Peyer's patch (tissue), 4 donors: ENCODE data around the gene CCDC57. TPM values are rescaled to one million over a fixed set of nuclear protein-coding genes. Genes with fewer than 3 reads are reported as not detected.

Source experiments
- DNase-seq, 3 donors: peaks; one replicate each; pipeline ENCODE4 v3.0.0-alpha.2; 2017 to 2019
- H3K27ac ChIP-seq, 4 donors: fragments of 200-600 bp; sonication (generic); one replicate each; pipeline ENCODE4 v1.5.1; 2016 to 2019
- H3K27me3 ChIP-seq, 2 donors: fragments of 200-600 bp; sonication (generic); one replicate each; pipeline ENCODE4 v1.5.1; 2019
- H3K36me3 ChIP-seq, 3 donors: fragments of 200-600 bp; sonication (generic); one replicate each; pipeline ENCODE4 v1.5.1; 2016 to 2019
- H3K4me1 ChIP-seq, 4 donors: fragments of 200-600 bp; sonication (generic); one replicate each; pipeline ENCODE4 v1.5.1; 2016 to 2019
- H3K4me3 ChIP-seq, 4 donors: fragments of 200-600 bp; sonication (generic); 1 replicate in 3 of 4; 2 replicates in 1 of 4; pipeline ENCODE4 v1.5.1; 2016 to 2019; ENCODE audit warnings: mild to moderate bottlenecking in 1 of 4
- H3K9me3 ChIP-seq, 4 donors: fragments of 200-600 bp; sonication (generic); one replicate each; pipeline ENCODE4 v1.5.1; 2016 to 2019; ENCODE audit warnings: mild to moderate bottlenecking in 1 of 4
- POLR2A ChIP-seq, 2 donors: fragments of 450-650 bp; IDR thresholded peaks; one replicate each; pipeline ENCODE4 v1.5.1; 2017; ENCODE audit warnings: antibody characterized with exemption in 2 of 2, mild to moderate bottlenecking in 2 of 2, moderate library complexity in 2 of 2
- total RNA-seq, 4 donors: library from RNA; depleted of rRNA; stranded (reverse); fragments of >200 nt; gene quantifications; one replicate each; pipeline ENCODE4 v1.1.0, GENCODE V29; 2016
- TF ChIP-seq, protein P1 (sequence below), 6 experiments: fragments of 450-650 bp in 4 of 6; fragments of 200-600 bp in 2 of 6; sonication (generic) in 1 of 6; IDR thresholded peaks; one replicate each; pipeline ENCODE4 v1.5.1; 2017 to 2019; ENCODE audit warnings: antibody characterized with exemption in 6 of 6, mild to moderate bottlenecking in 3 of 6, moderate library complexity in 1 of 6

The CCDC57 gene
- total RNA-seq, 4 donors from 2014 or later = 28.2 to 144 (median 79.8) TPM

DNA sequence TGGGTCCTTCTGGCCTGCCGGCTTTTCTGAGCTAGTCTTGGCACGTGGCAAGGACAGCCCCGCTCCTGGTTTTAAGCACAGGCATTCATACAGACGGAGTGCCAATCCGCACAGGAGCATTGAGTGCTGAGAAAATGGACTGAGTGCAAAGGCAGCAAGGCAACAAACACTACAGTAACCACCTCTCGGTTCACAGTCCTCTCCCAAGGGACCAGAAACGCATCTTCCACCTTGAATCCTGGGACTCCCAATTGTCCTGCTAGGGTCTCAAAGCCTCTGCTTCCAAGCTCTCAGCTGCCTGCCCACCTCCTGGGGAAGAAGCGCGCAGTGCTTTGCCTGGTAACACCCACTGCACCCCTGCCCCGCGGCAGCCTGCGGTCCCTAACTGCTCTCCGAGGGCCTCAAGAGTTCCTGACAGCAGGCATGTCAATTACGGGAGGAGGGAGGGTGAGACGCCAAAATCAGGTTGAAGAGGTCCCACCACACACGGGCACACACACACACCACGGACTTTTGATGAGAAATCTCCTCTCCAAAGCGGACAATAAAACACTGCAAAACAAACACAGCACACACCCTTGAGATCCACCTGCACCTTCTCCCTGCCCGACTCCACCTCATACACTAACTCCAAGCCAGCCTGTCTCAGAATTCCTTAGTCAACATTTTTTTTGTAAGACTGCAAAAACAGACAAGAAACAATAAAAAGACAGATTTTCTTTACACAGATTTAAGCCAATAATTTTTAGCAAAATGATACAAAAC lies 31.2 kb upstream of the CCDC57 start:
- TF ChIP-seq, protein P1, sequence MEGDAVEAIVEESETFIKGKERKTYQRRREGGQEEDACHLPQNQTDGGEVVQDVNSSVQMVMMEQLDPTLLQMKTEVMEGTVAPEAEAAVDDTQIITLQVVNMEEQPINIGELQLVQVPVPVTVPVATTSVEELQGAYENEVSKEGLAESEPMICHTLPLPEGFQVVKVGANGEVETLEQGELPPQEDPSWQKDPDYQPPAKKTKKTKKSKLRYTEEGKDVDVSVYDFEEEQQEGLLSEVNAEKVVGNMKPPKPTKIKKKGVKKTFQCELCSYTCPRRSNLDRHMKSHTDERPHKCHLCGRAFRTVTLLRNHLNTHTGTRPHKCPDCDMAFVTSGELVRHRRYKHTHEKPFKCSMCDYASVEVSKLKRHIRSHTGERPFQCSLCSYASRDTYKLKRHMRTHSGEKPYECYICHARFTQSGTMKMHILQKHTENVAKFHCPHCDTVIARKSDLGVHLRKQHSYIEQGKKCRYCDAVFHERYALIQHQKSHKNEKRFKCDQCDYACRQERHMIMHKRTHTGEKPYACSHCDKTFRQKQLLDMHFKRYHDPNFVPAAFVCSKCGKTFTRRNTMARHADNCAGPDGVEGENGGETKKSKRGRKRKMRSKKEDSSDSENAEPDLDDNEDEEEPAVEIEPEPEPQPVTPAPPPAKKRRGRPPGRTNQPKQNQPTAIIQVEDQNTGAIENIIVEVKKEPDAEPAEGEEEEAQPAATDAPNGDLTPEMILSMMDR (IDR thresholded peaks at IDR 0.05) = no peak
- no peak for TF ChIP-seq POLR2A (IDR thresholded peaks at IDR 0.05)
- H3K27ac ChIP-seq = peak overlapping the region in 1 of 4 donors; percentile 74
- H3K4me1 ChIP-seq = peaks cover 3 to 87% (median 21%) of the 10 kb centered on the region in 4 donors
- H3K4me3 ChIP-seq = no peak overlapping the region
- H3K9me3 ChIP-seq = no peaks in the 10 kb centered on the region
- no peak for DNase-seq
- H3K27me3 ChIP-seq = no peaks in the 10 kb centered on the region
- H3K36me3 ChIP-seq = peaks cover 0 to 77% (median 0%) of the 10 kb centered on the region in 3 donors

DNA sequence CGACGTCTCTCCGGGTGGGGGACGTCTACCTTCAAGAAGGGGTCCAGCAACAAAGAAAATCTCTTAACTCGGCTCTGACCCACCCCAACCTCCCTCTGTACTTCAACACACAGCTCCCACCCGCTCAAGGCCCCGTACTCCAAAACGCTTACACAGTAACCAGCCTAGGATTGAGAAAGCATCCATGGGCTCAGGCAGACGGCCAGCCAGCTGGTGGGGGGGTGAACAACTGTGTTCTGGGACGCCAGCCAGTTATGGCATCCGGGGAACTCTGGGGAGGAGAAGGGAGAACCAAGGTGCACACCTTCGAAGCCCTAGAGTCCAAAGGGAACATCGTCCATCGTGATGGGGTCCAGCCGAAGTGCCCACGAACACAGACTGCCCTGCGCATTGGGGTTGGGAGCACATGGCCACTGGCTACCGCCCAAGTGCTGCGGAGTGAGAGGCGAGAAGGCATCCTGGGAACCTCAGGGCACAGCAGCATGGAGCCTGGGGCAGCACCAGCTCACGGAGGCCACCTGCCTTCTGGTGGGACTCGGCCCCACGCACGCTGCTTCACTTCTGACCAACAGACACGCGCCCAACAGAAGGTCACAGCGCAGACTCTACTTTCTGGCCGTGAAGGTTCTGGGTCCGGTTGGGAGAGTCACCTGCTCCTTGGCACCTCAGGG lies 30.5 kb upstream of the CCDC57 start:
- Histone ChIP-seq H3K4me1 (peaks cover 3 to 92% (median 27%) of the 10 kb centered on the region in 4 donors), H3K4me3 (no peak overlapping the region), H3K27ac (peak overlapping the region in 3 of 4 donors; percentile 61 to 79 (median 74)), H3K36me3 (peaks cover 0 to 70% (median 0%) of the 10 kb centered on the region in 3 donors), H3K9me3 (no peaks in the 10 kb centered on the region), H3K27me3 (no peaks in the 10 kb centered on the region)
- TF ChIP-seq, protein P1 (IDR thresholded peaks at IDR 0.05) = no peak
- no peak for TF ChIP-seq POLR2A (IDR thresholded peaks at IDR 0.05)
- no peak for DNase-seq

DNA sequence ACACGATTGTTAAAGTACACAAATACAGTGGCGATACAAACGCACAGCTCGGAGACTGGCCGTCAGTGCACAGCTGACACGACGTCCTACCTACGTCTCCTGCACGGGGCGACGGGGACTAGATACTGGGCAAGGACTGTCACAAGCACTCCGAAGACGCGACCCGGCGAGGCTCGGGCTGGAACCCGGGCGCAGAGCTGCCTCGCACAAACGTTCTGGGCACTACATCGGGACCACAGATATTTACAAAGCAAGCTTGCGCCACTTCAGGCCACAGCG lies 30.0 kb upstream of the CCDC57 start:
- H3K9me3 ChIP-seq = no peaks in the 10 kb centered on the region
- H3K4me1 ChIP-seq = peaks cover 3 to 92% (median 31%) of the 10 kb centered on the region in 4 donors
- peaks cover 0 to 70% (median 0%) of the 10 kb centered on the region in 3 donors for H3K36me3 ChIP-seq
- H3K4me3 ChIP-seq = no peak overlapping the region
- TF ChIP-seq POLR2A (IDR thresholded peaks at IDR 0.05) = no peak
- TF ChIP-seq, protein P1 (IDR thresholded peaks at IDR 0.05) = no peak
- H3K27ac ChIP-seq = peak overlapping the region in 3 of 4 donors; percentile 61 to 79 (median 74)
- no peak for DNase-seq
- no peaks in the 10 kb centered on the region for H3K27me3 ChIP-seq

GRCh38 chr17:82241926-82242697 lies 29.5 kb upstream of the CCDC57 start:
- Histone ChIP-seq H3K36me3 (peaks cover 0 to 70% (median 0%) of the 10 kb centered on the region in 3 donors), H3K9me3 (no peaks in the 10 kb centered on the region), H3K4me3 (no peak overlapping the region), H3K27ac (peak overlapping the region; percentile 48 to 79 (median 68)), H3K4me1 (peaks cover 3 to 91% (median 31%) of the 10 kb centered on the region in 4 donors), H3K27me3 (no peaks in the 10 kb centered on the region)
- no peak for DNase-seq
- TF ChIP-seq POLR2A (IDR thresholded peaks at IDR 0.05) = no peak
- TF ChIP-seq, protein P1 (IDR thresholded peaks at IDR 0.05) = no peak

DNA sequence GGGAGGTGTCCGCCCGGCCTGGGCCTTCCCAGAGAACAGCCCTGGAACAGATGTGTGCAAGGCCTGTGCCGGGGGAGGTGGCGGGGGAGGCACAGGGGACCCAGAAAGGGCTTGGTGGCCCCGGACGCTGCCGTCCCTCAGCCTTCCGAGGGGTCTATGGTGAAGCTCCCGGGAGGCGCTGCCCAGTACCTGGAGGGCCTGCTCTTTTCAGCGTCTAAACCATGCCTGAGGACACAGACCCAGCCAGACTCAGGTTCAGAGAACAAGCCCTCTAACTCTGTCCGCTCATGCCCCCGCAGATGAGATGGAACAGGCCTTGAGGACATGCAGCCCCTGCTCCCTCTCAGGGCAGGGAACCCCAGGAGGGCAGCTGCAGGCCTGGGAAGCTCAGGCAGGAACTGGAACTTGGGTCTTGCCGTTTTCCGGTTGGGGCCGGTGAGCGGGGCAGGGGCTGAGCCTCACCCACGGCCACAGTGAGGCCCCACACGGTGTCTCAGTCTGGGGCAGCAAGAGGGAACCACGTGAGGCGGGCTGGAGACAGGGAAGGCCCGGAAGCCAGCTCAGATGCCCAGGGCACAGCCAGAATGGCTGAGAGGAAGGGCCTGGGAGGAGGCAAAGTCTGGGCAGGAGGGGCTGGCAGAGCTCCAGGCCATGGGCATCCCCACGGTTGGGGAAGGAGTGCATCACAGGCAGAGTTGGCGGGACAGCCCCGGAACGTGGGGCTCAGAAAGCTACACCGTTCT lies 28.7 kb upstream of the CCDC57 start:
- Histone ChIP-seq H3K36me3 (peaks cover 0 to 66% (median 0%) of the 10 kb centered on the region in 3 donors), H3K4me3 (no peak overlapping the region)

More for the DNA sequence above, 28.7 kb upstream of the CCDC57 start:
- TF ChIP-seq, protein P1 (IDR thresholded peaks at IDR 0.05) = no peak
- TF ChIP-seq POLR2A (IDR thresholded peaks at IDR 0.05) = no peak
- H3K27me3 ChIP-seq = no peaks in the 10 kb centered on the region
- H3K4me1 ChIP-seq = peaks cover 3 to 91% (median 35%) of the 10 kb centered on the region in 4 donors
- peak; percentile 50 to 81 (median 75) for DNase-seq
- H3K9me3 ChIP-seq = no peaks in the 10 kb centered on the region
- H3K27ac ChIP-seq = peak overlapping the region; percentile 48 to 79 (median 68)
